Caco-2 (cell line): Measurements from ENCODE around the gene MVB12B. TPM values are rescaled to one million over a fixed set of nuclear protein-coding genes. Genes with fewer than 3 reads are reported as not detected.

Source experiments
- BruUV-seq: library from RNA; stranded (reverse); fragments of 400-500 nt; replicated peaks from 2 replicates; lab custom pipeline; 2021; lab: Mats Ljungman, UMichigan
- CTCF ChIA-PET: fragments of 300-600 bp; sonication (Branson Sonifier 250); formaldehyde crosslinking; loops from one replicate; lab custom pipeline; 2022; ENCODE audit warnings: antibody characterized with exemption; lab: Charles Lee
- POLR2A ChIA-PET: fragments of 300-600 bp; sonication (Branson Sonifier 250); formaldehyde crosslinking; loops from one replicate; lab custom pipeline; 2022; ENCODE audit warnings: antibody characterized with exemption; lab: Charles Lee
- DNase-seq, 2 experiments: peaks; one replicate each; pipeline versions ENCODE4 v3.0.0 to v3.0.0-alpha.2; 2020 to 2022
- H3K27me3 ChIP-seq: replicated peaks from 2 replicates; pipeline ENCODE4 v1.6.0; 2011; ENCODE audit warnings: low read length; ENCODE audit not compliant: control insufficient read depth, insufficient read depth
- H3K36me3 ChIP-seq: 2 replicates; pipeline ENCODE4 v1.5.1; 2011; ENCODE audit warnings: low read length; ENCODE audit not compliant: control insufficient read depth, insufficient read depth
- H3K4me1 ChIP-seq: fragments of 250-450 bp; sonication (Bioruptor Pico); 2 replicates; pipeline ENCODE4 v1.5.1; 2020; ENCODE audit warnings: mild to moderate bottlenecking
- H3K4me3 ChIP-seq: 2 replicates; pipeline ENCODE4 v1.5.1; 2011; ENCODE audit warnings: low read depth, mild to moderate bottlenecking, control low read depth, low read length
- H3K9me3 ChIP-seq: fragments of 250-450 bp; sonication (Bioruptor Pico); 2 replicates; pipeline ENCODE4 v1.5.1; 2020; ENCODE audit warnings: mild to moderate bottlenecking, moderate library complexity
- H3K27ac Mint-ChIP-seq: one replicate; pipeline ENCODE4 v1.8.0; 2022; ENCODE audit warnings: mixed read lengths; ENCODE audit not compliant: unreplicated experiment
- H3K27me3 Mint-ChIP-seq: one replicate; pipeline ENCODE4 v1.8.0; 2022; ENCODE audit warnings: mixed read lengths; ENCODE audit not compliant: insufficient read depth, unreplicated experiment
- H3K36me3 Mint-ChIP-seq: one replicate; pipeline ENCODE4 v1.8.0; 2022; ENCODE audit warnings: mild to moderate bottlenecking, mixed read lengths; ENCODE audit not compliant: insufficient read depth, unreplicated experiment
- H3K4me1 Mint-ChIP-seq: one replicate; pipeline ENCODE4 v1.8.0; 2022; ENCODE audit warnings: low read depth, mixed read lengths; ENCODE audit not compliant: unreplicated experiment
- H3K4me3 Mint-ChIP-seq: one replicate; pipeline ENCODE4 v1.8.0; 2022; ENCODE audit warnings: mild to moderate bottlenecking, moderate library complexity, mixed read lengths; ENCODE audit not compliant: unreplicated experiment
- H3K9me3 Mint-ChIP-seq: one replicate; pipeline ENCODE4 v1.8.0; 2022; ENCODE audit warnings: mixed read lengths; ENCODE audit not compliant: unreplicated experiment
- intact Hi-C: fragments of 100-400 bp; cut with micrococcal nuclease; formaldehyde crosslinking; loops from one replicate; pipeline ENCODE4 v1.10.0; 2022; ENCODE audit not compliant: unreplicated experiment
- total RNA-seq: library from RNA; stranded (reverse); gene quantifications from 2 replicates; pipeline ENCODE4 v1.2.3, GENCODE V29; 2022
- TF ChIP-seq, protein P1 (sequence below), 2 experiments: fragments of 200-600 bp in 1 of 2; IDR thresholded peaks; 1 replicate in 1 of 2; 2 replicates in 1 of 2; pipeline versions ENCODE4 v1.5.1 to v1.8.0; 2011 to 2022; ENCODE audit warnings: antibody characterized with exemption in 1 of 2, control low read depth in 1 of 2, inconsistent platforms in 1 of 2, low read depth in 1 of 2, low read length in 1 of 2, mild to moderate bottlenecking in 1 of 2, moderate library complexity in 1 of 2; ENCODE audit not compliant: insufficient read depth in 1 of 2, severe bottlenecking in 1 of 2, unreplicated experiment in 1 of 2

MVB12B gene
- total RNA-seq, 1 experiment from 2014 or later = 24.4 TPM

DNA sequence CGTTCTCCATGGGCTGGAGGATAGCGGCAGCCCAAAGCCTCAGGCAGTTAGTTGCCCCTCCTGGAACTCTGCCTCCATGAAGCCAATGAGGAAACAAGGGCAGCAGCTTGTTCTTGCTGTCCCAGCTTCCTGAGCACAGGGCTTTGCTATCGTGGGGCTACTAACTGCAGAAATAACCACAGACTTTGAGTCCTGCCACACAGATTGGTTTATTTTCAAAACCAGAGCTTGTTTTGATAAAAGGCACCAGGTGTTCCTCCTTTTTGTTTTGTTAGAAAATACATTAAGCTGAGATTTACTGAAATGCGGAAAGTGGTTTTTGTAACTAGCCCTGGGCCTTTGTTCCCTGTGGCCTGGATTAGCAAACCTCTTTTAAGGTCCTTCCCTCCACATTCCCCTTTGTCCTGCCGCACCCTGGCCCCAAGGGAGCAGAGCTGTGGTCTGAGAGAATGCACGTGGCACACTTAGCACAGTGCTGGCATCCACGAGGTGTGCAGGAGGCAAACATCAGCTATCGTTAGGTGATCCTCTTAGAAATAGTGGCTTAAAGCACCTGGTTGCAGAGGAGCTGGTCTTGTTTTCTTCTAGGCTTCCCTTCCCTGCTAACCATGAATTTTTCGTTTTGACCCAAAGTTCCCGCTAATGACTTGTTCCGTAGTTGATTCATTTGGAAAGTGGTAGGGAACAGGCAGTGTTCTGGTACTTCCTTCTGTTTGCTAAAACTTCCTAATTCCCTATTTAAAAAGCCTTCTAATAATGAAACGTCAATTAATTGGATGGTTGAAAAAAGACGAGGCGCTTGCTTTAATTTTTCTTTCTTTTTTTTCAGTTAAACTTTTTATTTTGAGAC is 21.5 kb downstream of the MVB12B start:
- H3K9me3 Mint-ChIP-seq = peaks cover 14% of the 10 kb centered on the region
- POLR2A ChIA-PET = interaction anchor here (0.9 to 1.1 kb wide), 2 partner anchors 13 to 22 kb away, joined by 3 to 4 read pairs; partner anchors contain the start of gene MVB12B

DNA sequence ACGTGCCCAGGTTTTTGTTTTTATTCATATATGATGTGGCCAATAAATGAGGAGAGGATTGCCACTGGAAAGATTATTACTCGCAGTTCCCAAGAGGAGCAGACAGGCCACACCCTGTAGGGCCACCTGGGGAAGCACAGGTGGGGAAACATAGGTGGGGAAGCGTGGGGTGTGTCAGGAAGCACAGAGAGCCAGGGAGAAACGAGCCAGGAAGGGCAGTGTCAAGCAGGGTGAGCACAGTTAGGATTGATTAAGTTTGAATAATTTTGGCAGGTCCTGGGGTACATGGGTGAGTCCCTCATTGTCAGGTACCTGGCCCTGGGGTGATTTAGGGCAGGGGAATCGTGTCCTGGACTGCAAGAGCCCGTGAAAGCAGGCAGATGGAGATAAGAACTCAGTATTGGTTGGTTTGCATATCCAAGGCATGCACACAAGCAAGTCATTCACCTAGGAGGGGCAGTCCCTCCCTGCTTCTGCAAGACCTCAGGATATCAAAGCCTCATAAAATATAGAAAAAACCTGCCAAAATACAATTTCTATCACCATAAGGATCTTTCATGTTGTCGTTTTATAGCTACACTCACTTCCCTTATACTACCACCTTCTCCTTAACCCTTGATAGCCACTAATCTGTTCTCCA is 22.4 kb downstream of the MVB12B start:
- ChIA-PET POLR2A (no interaction called here), CTCF (no interaction called here)
- Histone ChIP-seq H3K4me3 (no peak overlapping the region), H3K4me1 (no peaks in the 10 kb centered on the region; the same call in 1 of the 2 replicates), H3K27me3 (no peaks in the 10 kb centered on the region), H3K36me3 (no peaks in the 10 kb centered on the region; the same call in none of the 2 replicates), H3K9me3 (0 out of 2 replicates have a peak, but pooled peaks cover 7% of the 10 kb centered on the region)
- peak overlapping the region; percentile 13 for H3K27ac Mint-ChIP-seq
- H3K27me3 Mint-ChIP-seq = no peaks in the 10 kb centered on the region
- intact Hi-C loops = no loop called here
- peaks cover 17% of the 10 kb centered on the region for H3K36me3 Mint-ChIP-seq
- peaks cover 14% of the 10 kb centered on the region for H3K9me3 Mint-ChIP-seq
- TF ChIP-seq, protein P1, sequence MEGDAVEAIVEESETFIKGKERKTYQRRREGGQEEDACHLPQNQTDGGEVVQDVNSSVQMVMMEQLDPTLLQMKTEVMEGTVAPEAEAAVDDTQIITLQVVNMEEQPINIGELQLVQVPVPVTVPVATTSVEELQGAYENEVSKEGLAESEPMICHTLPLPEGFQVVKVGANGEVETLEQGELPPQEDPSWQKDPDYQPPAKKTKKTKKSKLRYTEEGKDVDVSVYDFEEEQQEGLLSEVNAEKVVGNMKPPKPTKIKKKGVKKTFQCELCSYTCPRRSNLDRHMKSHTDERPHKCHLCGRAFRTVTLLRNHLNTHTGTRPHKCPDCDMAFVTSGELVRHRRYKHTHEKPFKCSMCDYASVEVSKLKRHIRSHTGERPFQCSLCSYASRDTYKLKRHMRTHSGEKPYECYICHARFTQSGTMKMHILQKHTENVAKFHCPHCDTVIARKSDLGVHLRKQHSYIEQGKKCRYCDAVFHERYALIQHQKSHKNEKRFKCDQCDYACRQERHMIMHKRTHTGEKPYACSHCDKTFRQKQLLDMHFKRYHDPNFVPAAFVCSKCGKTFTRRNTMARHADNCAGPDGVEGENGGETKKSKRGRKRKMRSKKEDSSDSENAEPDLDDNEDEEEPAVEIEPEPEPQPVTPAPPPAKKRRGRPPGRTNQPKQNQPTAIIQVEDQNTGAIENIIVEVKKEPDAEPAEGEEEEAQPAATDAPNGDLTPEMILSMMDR (IDR thresholded peaks at IDR 0.05; ENCODE audit: insufficient read depth in 1 of 2, low read depth in 1 of 2, low read length in 1 of 2, severe bottlenecking in 1 of 2, unreplicated experiment in 1 of 2) = no peak
- BruUV-seq = no TSS peak
- H3K4me3 Mint-ChIP-seq = no peak overlapping the region
- H3K4me1 Mint-ChIP-seq = peaks cover 8% of the 10 kb centered on the region
- no peak for DNase-seq

More for the DNA sequence above, 21.5 kb downstream of the MVB12B start:
- TF ChIP-seq, protein P1 (IDR thresholded peaks at IDR 0.05; ENCODE audit: insufficient read depth in 1 of 2, low read depth in 1 of 2, low read length in 1 of 2, severe bottlenecking in 1 of 2, unreplicated experiment in 1 of 2) = no peak
- Histone ChIP-seq H3K36me3 (no peaks in the 10 kb centered on the region; the same call in none of the 2 replicates), H3K9me3 (0 out of 2 replicates have a peak, but pooled peaks cover 7% of the 10 kb centered on the region), H3K4me3 (no peak overlapping the region), H3K27me3 (no peaks in the 10 kb centered on the region), H3K4me1 (peaks cover 6% of the 10 kb centered on the region)
- H3K27me3 Mint-ChIP-seq = no peaks in the 10 kb centered on the region
- H3K36me3 Mint-ChIP-seq = peaks cover 17% of the 10 kb centered on the region
- no peak overlapping the region for H3K4me3 Mint-ChIP-seq
- BruUV-seq = no TSS peak
- peaks cover 8% of the 10 kb centered on the region for H3K4me1 Mint-ChIP-seq
- CTCF ChIA-PET = no interaction called here
- intact Hi-C loops = no loop called here
- DNase-seq = no peak
- peak overlapping the region; percentile 13 for H3K27ac Mint-ChIP-seq
